ENCODE results near the gene SH2B2. TPM values are rescaled to one million over a fixed set of nuclear protein-coding genes. Genes with fewer than 3 reads are reported as not detected.

SH2B2 gene
- total RNA-seq, 2 donors from 2014 or later = 1.3 to 2.6 TPM

GRCh38 chr7:102287981-102288278, 1.3 kb downstream of the SH2B2 start:
- peaks cover 0 to 37% of the 10 kb centered on the region in 2 donors for H3K4me1 ChIP-seq
- H3K9me3 ChIP-seq = no peaks in the 10 kb centered on the region
- no peaks in the 10 kb centered on the region for H3K36me3 ChIP-seq
- H3K27me3 ChIP-seq = no peaks in the 10 kb centered on the region
- no peak for DNase-seq (ENCODE audit: low spot score)
- H3K27ac ChIP-seq = no peak overlapping the region
- peak overlapping the region; percentile 67 to 77 for H3K4me3 ChIP-seq
- no peak for TF ChIP-seq CTCF (IDR thresholded peaks at IDR 0.05)

GRCh38 chr7:102288285-102288930, 1.7 kb downstream of the SH2B2 start:
- H3K4me3 ChIP-seq = peak overlapping the region in 1 of 2 donors; percentile 67
- H3K27ac ChIP-seq = no peak overlapping the region
- H3K27me3 ChIP-seq = no peaks in the 10 kb centered on the region

DNA sequence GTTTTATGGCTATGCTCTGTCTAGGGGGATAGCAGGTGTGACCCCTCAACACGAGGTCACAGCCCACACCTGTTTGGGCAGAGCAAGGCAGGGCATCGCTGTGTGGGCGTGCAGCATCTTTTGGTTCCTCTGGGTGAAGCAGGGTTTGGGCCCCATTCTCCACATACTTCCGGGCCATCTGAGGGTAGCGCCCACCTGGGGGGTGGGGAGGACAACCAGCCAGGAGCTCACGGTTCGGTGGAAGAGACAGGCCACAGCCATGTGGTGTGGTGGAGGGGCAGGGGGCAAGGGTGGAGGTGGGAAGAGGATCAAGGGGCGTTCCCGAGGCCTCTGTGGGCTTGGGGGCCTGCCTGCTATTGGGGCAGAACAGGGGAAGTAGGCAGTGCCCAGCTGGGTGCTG, 2.4 kb downstream of the SH2B2 start:
- Histone ChIP-seq H3K4me1 (peaks cover 0 to 37% of the 10 kb centered on the region in 2 donors), H3K27ac (no peak overlapping the region), H3K4me3 (no peak overlapping the region), H3K9me3 (no peaks in the 10 kb centered on the region), H3K27me3 (no peaks in the 10 kb centered on the region), H3K36me3 (no peaks in the 10 kb centered on the region)
- no peak for TF ChIP-seq CTCF (IDR thresholded peaks at IDR 0.05)
- DNase-seq (ENCODE audit: low spot score) = no peak

More at GRCh38 chr7:102288285-102288930, 1.7 kb downstream of the SH2B2 start:
- TF ChIP-seq CTCF (IDR thresholded peaks at IDR 0.05) = no peak
- Histone ChIP-seq H3K9me3 (no peaks in the 10 kb centered on the region), H3K4me1 (peaks cover 0 to 37% of the 10 kb centered on the region in 2 donors), H3K36me3 (no peaks in the 10 kb centered on the region)
- no peak for DNase-seq (ENCODE audit: low spot score)

DNA sequence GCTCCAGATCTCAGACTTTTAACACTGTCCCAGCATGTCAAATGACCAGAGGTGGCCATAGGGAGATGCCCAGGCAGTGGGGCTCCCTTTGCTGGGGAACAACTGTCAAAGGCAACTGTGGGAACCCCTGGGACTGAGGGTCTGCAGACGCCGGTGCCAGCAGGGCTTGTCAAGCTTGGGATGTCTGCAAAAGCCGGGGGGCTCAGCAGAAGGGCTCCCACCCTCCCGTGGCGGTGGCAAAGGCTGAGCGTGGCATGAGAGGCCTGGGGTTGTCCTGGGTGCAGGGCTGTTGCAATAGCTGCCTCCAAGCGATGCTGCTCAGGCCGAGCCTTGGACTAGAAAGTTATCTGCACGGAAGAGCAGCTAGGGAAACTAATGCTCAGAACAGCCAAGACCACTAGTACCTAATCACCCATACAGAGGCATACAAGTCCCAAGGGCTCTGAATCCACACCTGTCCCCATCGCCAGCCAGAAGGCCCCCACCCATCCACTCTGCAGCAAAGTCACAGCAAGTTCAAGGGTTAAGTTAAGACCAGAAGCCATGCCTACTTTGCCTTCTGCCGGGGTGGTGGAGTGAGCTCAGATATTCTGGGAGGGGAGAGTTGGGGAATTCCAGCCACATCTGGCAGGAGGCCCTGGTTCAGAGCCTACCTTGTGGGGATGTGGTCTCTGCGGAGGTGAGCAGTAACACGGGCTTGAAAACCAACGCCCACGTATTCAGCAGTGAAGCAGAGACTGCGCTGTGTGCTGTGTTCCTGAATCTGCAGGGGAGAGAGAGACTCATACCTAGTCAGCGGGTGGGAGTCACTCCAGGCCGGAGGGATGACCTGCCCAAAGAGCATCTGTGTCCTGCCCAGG, 4.6 kb downstream of the SH2B2 start:
- DNase-seq (ENCODE audit: low spot score) = no peak
- H3K36me3 ChIP-seq = no peaks in the 10 kb centered on the region
- no peak overlapping the region for H3K27ac ChIP-seq
- no peaks in the 10 kb centered on the region for H3K27me3 ChIP-seq
- TF ChIP-seq CTCF (IDR thresholded peaks at IDR 0.05) = no peak
- peaks cover 0 to 18% of the 10 kb centered on the region in 2 donors for H3K4me1 ChIP-seq
- no peaks in the 10 kb centered on the region for H3K9me3 ChIP-seq
- H3K4me3 ChIP-seq = no peak overlapping the region

- no peak for DNase-seq (ENCODE audit: low spot score)
- Histone ChIP-seq H3K4me1 (peaks cover 0 to 16% of the 10 kb centered on the region in 2 donors), H3K36me3 (no peaks in the 10 kb centered on the region), H3K27me3 (no peaks in the 10 kb centered on the region), H3K27ac (no peak overlapping the region), H3K4me3 (no peak overlapping the region), H3K9me3 (no peaks in the 10 kb centered on the region)
- TF ChIP-seq CTCF (IDR thresholded peaks at IDR 0.05) = no peak
Measured at GRCh38 chr7:102291916-102292267, 5.2 kb downstream of the SH2B2 start.

Measured in right atrium auricular region (tissue), 2 donors.